Upper lobe of right lung (tissue), 1 donor: ENCODE measurements around the gene CDK3. TPM values are rescaled to one million over a fixed set of nuclear protein-coding genes. Genes with fewer than 3 reads are reported as not detected.

Experiments
- ATAC-seq: fragments of 200-7000 bp; cut with Tn5 transposase; one replicate; pipeline ENCODE4 v1.9.1; 2020; ENCODE audit warnings: mild to moderate bottlenecking, moderate library complexity
- DNase-seq: peaks from one replicate; pipeline ENCODE4 v3.0.0-alpha.2; 2020
- H3K27ac ChIP-seq: fragments of 200-600 bp; one replicate; pipeline ENCODE4 v1.8.0; 2022
- H3K27me3 ChIP-seq: fragments of 200-600 bp; one replicate; pipeline ENCODE4 v1.8.0; 2022; ENCODE audit warnings: mild to moderate bottlenecking
- H3K36me3 ChIP-seq: fragments of 200-600 bp; one replicate; pipeline ENCODE4 v1.8.0; 2022
- H3K4me1 ChIP-seq: fragments of 200-600 bp; one replicate; pipeline ENCODE4 v1.8.0; 2022
- H3K4me3 ChIP-seq: fragments of 200-600 bp; one replicate; pipeline ENCODE4 v1.8.0; 2022; ENCODE audit warnings: mild to moderate bottlenecking
- H3K9me3 ChIP-seq: fragments of 200-600 bp; one replicate; pipeline ENCODE4 v1.8.0; 2022
- CTCF ChIP-seq: fragments of 200-600 bp; IDR thresholded peaks from one replicate; pipeline ENCODE4 v1.8.0; 2022; ENCODE audit warnings: antibody characterized with exemption
- intact Hi-C: fragments of 100-400 bp; cut with DNase I; formaldehyde crosslinking; loops from one replicate; pipeline ENCODE4 v1.11.0; 2022
- total RNA-seq: library from RNA; stranded (reverse); fragmentation: NEBNext Ultra II Directional; extraction: Animal tissue kit (Norgen Biotek cat#: 25700); gene quantifications from one replicate; pipeline ENCODE4 v1.2.1, GENCODE V29; 2021
- donor health status: DM: no; HTN: yes; CAD: no; lungs with severe emphysema.

Gene CDK3
- total RNA-seq, 1 donor from 2014 or later, result 9.6 TPM

GRCh38 chr17:76009447-76009846, 8.8 kb downstream of the CDK3 start:
- no peaks in the 10 kb centered on the region for H3K27me3 ChIP-seq
- intact Hi-C loops, result loop anchor here (5.0 kb wide), 1 partner anchor 102 kb away; no protein-coding TSS in a partner anchor
- no peak for DNase-seq

GRCh38 chr17:76009969-76010661, 9.5 kb downstream of the CDK3 start:
- Histone ChIP-seq H3K4me1 (no peaks in the 10 kb centered on the region), H3K4me3 (no peak overlapping the region), H3K27ac (no peak overlapping the region), H3K9me3 (no peaks in the 10 kb centered on the region), H3K27me3 (no peaks in the 10 kb centered on the region), H3K36me3 (peaks cover 3% of the 10 kb centered on the region)
- DNase-seq (no peak), ATAC-seq (no peak)
- intact Hi-C loops, result loop anchor here (5.0 kb wide), 1 partner anchor 103 kb away; no protein-coding TSS in a partner anchor
- no peak for TF ChIP-seq CTCF

More at GRCh38 chr17:76009447-76009846, 8.8 kb downstream of the CDK3 start:
- TF ChIP-seq CTCF, result no peak
- no peak overlapping the region for H3K4me3 ChIP-seq
- H3K9me3 ChIP-seq, result no peaks in the 10 kb centered on the region
- peaks cover 2% of the 10 kb centered on the region for H3K36me3 ChIP-seq
- ATAC-seq, result no peak
- no peak overlapping the region for H3K27ac ChIP-seq
- H3K4me1 ChIP-seq, result peaks cover 3% of the 10 kb centered on the region

- no peaks in the 10 kb centered on the region for H3K9me3 ChIP-seq
- no peak overlapping the region for H3K27ac ChIP-seq
- no peak overlapping the region for H3K4me3 ChIP-seq
- H3K4me1 ChIP-seq, result no peaks in the 10 kb centered on the region
- H3K36me3 ChIP-seq, result peaks cover 3% of the 10 kb centered on the region
- H3K27me3 ChIP-seq, result no peaks in the 10 kb centered on the region
- no peak for TF ChIP-seq CTCF
- no peak for DNase-seq
- intact Hi-C loops, result no loop called here
- ATAC-seq, result no peak
Measured at GRCh38 chr17:76011951-76012350, 11.3 kb downstream of the CDK3 start.

- H3K4me3 ChIP-seq, result no peak overlapping the region
- no peak for TF ChIP-seq CTCF
- H3K27me3 ChIP-seq, result no peaks in the 10 kb centered on the region
- no peaks in the 10 kb centered on the region for H3K4me1 ChIP-seq
- ATAC-seq (no peak), DNase-seq (no peak)
- intact Hi-C loops, result no loop called here
- H3K27ac ChIP-seq, result no peak overlapping the region
- H3K9me3 ChIP-seq, result no peaks in the 10 kb centered on the region
- H3K36me3 ChIP-seq, result peaks cover 3% of the 10 kb centered on the region
Measured at GRCh38 chr17:76013377-76013932, 12.8 kb downstream of the CDK3 start.

- H3K4me1 ChIP-seq, result no peaks in the 10 kb centered on the region
- peak; percentile 97 for TF ChIP-seq CTCF
- ATAC-seq (peak; percentile 92), DNase-seq (peak; percentile 87)
- no peaks in the 10 kb centered on the region for H3K9me3 ChIP-seq
- no peak overlapping the region for H3K27ac ChIP-seq
- H3K27me3 ChIP-seq, result no peaks in the 10 kb centered on the region
- intact Hi-C loops, result no loop called here
- H3K4me3 ChIP-seq, result no peak overlapping the region
- peaks cover 3% of the 10 kb centered on the region for H3K36me3 ChIP-seq
Measured at GRCh38 chr17:76014100-76014924, 13.7 kb downstream of the CDK3 start.
